Measurements from ENCODE around the gene CNTN2. TPM values are rescaled to one million over a fixed set of nuclear protein-coding genes. Genes with fewer than 3 reads are reported as not detected.

Gene CNTN2
- total RNA-seq, 2 donors from 2014 or later = not detected

GRCh38 chr1:205062319-205062718 is 19.3 kb downstream of the CNTN2 start:
- no peak overlapping the region for H3K27ac Mint-ChIP-seq

GRCh38 chr1:205062895-205063294 is 19.9 kb downstream of the CNTN2 start:
- Mint-ChIP-seq H3K36me3 (no peaks in the 10 kb centered on the region), H3K27ac (no peak overlapping the region), H3K9me3 (no peaks in the 10 kb centered on the region)
- ATAC-seq (no peak), DNase-seq (ENCODE audit: low spot score in 2 of 2) (no peak)

More at GRCh38 chr1:205062319-205062718, 19.3 kb downstream of the CNTN2 start:
- no peaks in the 10 kb centered on the region for H3K9me3 Mint-ChIP-seq
- DNase-seq (ENCODE audit: low spot score in 2 of 2) (no peak), ATAC-seq (no peak)
- H3K36me3 Mint-ChIP-seq = no peaks in the 10 kb centered on the region

- DNase-seq (ENCODE audit: low spot score in 2 of 2) (peak in 1 of 2 donors; percentile 21), ATAC-seq (no peak)
- no peaks in the 10 kb centered on the region for H3K9me3 Mint-ChIP-seq
- no peak overlapping the region for H3K27ac Mint-ChIP-seq
- no peaks in the 10 kb centered on the region for H3K36me3 Mint-ChIP-seq
Measured at GRCh38 chr1:205064301-205064700, 21.3 kb downstream of the CNTN2 start.

- Mint-ChIP-seq H3K36me3 (no peaks in the 10 kb centered on the region), H3K9me3 (no peaks in the 10 kb centered on the region), H3K27ac (peak overlapping the region in 1 of 2 donors; percentile 29)
- no peak for ATAC-seq
- peak in 1 of 2 donors; percentile 28 for DNase-seq (ENCODE audit: low spot score in 2 of 2)
Measured at GRCh38 chr1:205064741-205065316, 21.8 kb downstream of the CNTN2 start.

GRCh38 chr1:205065666-205066065 is 22.7 kb downstream of the CNTN2 start:
- DNase-seq (ENCODE audit: low spot score in 2 of 2) = no peak
- no peak for ATAC-seq
- Mint-ChIP-seq H3K36me3 (no peaks in the 10 kb centered on the region), H3K27ac (no peak overlapping the region), H3K9me3 (no peaks in the 10 kb centered on the region)

GRCh38 chr1:205066141-205066818 is 23.3 kb downstream of the CNTN2 start:
- no peaks in the 10 kb centered on the region for H3K36me3 Mint-ChIP-seq
- ATAC-seq (no peak), DNase-seq (ENCODE audit: low spot score in 2 of 2) (no peak)
- H3K9me3 Mint-ChIP-seq = no peaks in the 10 kb centered on the region
- no peak overlapping the region for H3K27ac Mint-ChIP-seq

GRCh38 chr1:205067031-205067430 is 24.0 kb downstream of the CNTN2 start:
- no peak overlapping the region for H3K27ac Mint-ChIP-seq
- no peak for ATAC-seq
- no peaks in the 10 kb centered on the region for H3K9me3 Mint-ChIP-seq
- no peak for DNase-seq (ENCODE audit: low spot score in 2 of 2)
- H3K36me3 Mint-ChIP-seq = no peaks in the 10 kb centered on the region

GRCh38 chr1:205068001-205068400 is 25.0 kb downstream of the CNTN2 start:
- Mint-ChIP-seq H3K27ac (no peak overlapping the region), H3K36me3 (no peaks in the 10 kb centered on the region), H3K9me3 (no peaks in the 10 kb centered on the region)
- ATAC-seq (no peak), DNase-seq (ENCODE audit: low spot score in 2 of 2) (no peak)

- H3K27ac Mint-ChIP-seq = no peak overlapping the region
- ATAC-seq = no peak
- no peaks in the 10 kb centered on the region for H3K36me3 Mint-ChIP-seq
- DNase-seq (ENCODE audit: low spot score in 2 of 2) = no peak
- no peaks in the 10 kb centered on the region for H3K9me3 Mint-ChIP-seq
Measured at GRCh38 chr1:205068457-205069040, 25.5 kb downstream of the CNTN2 start.

GRCh38 chr1:205069371-205070125 is 26.5 kb downstream of the CNTN2 start:
- H3K36me3 Mint-ChIP-seq = no peaks in the 10 kb centered on the region
- DNase-seq (ENCODE audit: low spot score in 2 of 2) = no peak
- H3K27ac Mint-ChIP-seq = no peak overlapping the region
- no peaks in the 10 kb centered on the region for H3K9me3 Mint-ChIP-seq
- ATAC-seq = no peak

- Mint-ChIP-seq H3K9me3 (no peaks in the 10 kb centered on the region), H3K27ac (peak overlapping the region in 1 of 2 donors; percentile 91), H3K36me3 (no peaks in the 10 kb centered on the region)
- no peak for ATAC-seq
- no peak for DNase-seq (ENCODE audit: low spot score in 2 of 2)
Measured at GRCh38 chr1:205071028-205071409, 28.0 kb downstream of the CNTN2 start.

GRCh38 chr1:205071801-205072200 is 28.8 kb downstream of the CNTN2 start:
- ATAC-seq (no peak), DNase-seq (ENCODE audit: low spot score in 2 of 2) (no peak)
- Mint-ChIP-seq H3K36me3 (no peaks in the 10 kb centered on the region), H3K9me3 (no peaks in the 10 kb centered on the region), H3K27ac (no peak overlapping the region)

GRCh38 chr1:205072286-205072685 is 29.3 kb downstream of the CNTN2 start:
- Mint-ChIP-seq H3K27ac (no peak overlapping the region), H3K9me3 (no peaks in the 10 kb centered on the region), H3K36me3 (no peaks in the 10 kb centered on the region)
- ATAC-seq (no peak), DNase-seq (ENCODE audit: low spot score in 2 of 2) (no peak)

GRCh38 chr1:205072881-205073280 is 29.9 kb downstream of the CNTN2 start:
- no peak for ATAC-seq
- no peak for DNase-seq (ENCODE audit: low spot score in 2 of 2)
- H3K36me3 Mint-ChIP-seq = no peaks in the 10 kb centered on the region
- H3K27ac Mint-ChIP-seq = no peak overlapping the region
- H3K9me3 Mint-ChIP-seq = no peaks in the 10 kb centered on the region

GRCh38 chr1:205073511-205073910 is 30.5 kb downstream of the CNTN2 start:
- no peak for DNase-seq (ENCODE audit: low spot score in 2 of 2)
- ATAC-seq = no peak
- Mint-ChIP-seq H3K36me3 (no peaks in the 10 kb centered on the region), H3K27ac (no peak overlapping the region), H3K9me3 (no peaks in the 10 kb centered on the region)

- Mint-ChIP-seq H3K9me3 (no peaks in the 10 kb centered on the region), H3K36me3 (no peaks in the 10 kb centered on the region), H3K27ac (no peak overlapping the region)
- no peak for DNase-seq (ENCODE audit: low spot score in 2 of 2)
- no peak for ATAC-seq
Measured at GRCh38 chr1:205074084-205074483, 31.1 kb downstream of the CNTN2 start.

- ATAC-seq (no peak), DNase-seq (ENCODE audit: low spot score in 2 of 2) (no peak)
- H3K36me3 Mint-ChIP-seq = no peaks in the 10 kb centered on the region
- no peaks in the 10 kb centered on the region for H3K9me3 Mint-ChIP-seq
- H3K27ac Mint-ChIP-seq = peak overlapping the region in 1 of 2 donors; percentile 84
Measured at GRCh38 chr1:205074513-205074912, 31.5 kb downstream of the CNTN2 start.

Data from activated naive CD4-positive, alpha-beta T cell treated with anti-CD3 and anti-CD28 coated beads, Interleukin-2, amount 50 U/mL, for 72 hours (primary cell).